ENCODE results near the gene NXN. TPM values are rescaled to one million over a fixed set of nuclear protein-coding genes. Genes with fewer than 3 reads are reported as not detected.

NXN gene
- total and polyA plus RNA-seq, 2 donors (not counting 1 experiment from before 2014, with no cell fraction given) = 0.04 to 0.17 TPM

- Histone ChIP-seq H3K27ac (ENCODE audit: low read length in 2 of 2) (no peak overlapping the region), H3K27me3 (replicated peaks in 1 of 4; ENCODE audit: control extremely low read depth in 1 of 4, control insufficient read depth in 3 of 4, insufficient read depth in 4 of 4, low read length in 3 of 4) (no peaks in the 10 kb centered on the region), H3K4me2 (replicated peaks; ENCODE audit: low read depth, low read length, poor library complexity, severe bottlenecking) (no peak overlapping the region), H4K20me1 (ENCODE audit: control insufficient read depth, insufficient read depth, low read length, poor library complexity, severe bottlenecking) (no peaks in the 10 kb centered on the region), H2AFZ (ENCODE audit: insufficient read depth, low read depth, low read length, poor library complexity, severe bottlenecking) (no peak overlapping the region), H3K79me2 (ENCODE audit: control insufficient read depth, insufficient read depth, low read length) (no peaks in the 10 kb centered on the region), H3K9me3 (ENCODE audit: control extremely low read depth in 1 of 3, control insufficient read depth in 2 of 3, insufficient read depth in 1 of 3, low read length in 2 of 3) (no peaks in the 10 kb centered on the region), H3K4me3 (ENCODE audit: control extremely low read depth in 1 of 5, extremely low read depth in 1 of 5, insufficient read depth in 1 of 5, low read depth in 2 of 5, low read length in 4 of 5) (no peak overlapping the region), H3K4me1 (ENCODE audit: control insufficient read depth in 2 of 2, insufficient read depth in 2 of 2, low read length in 2 of 2) (no peaks in the 10 kb centered on the region), H3K9ac (ENCODE audit: low read length) (no peak overlapping the region), H3K36me3 (replicated peaks in 1 of 2; ENCODE audit: control extremely low read depth in 1 of 2, control insufficient read depth in 1 of 2, extremely low read depth in 1 of 2, insufficient read depth in 2 of 2, low read length in 1 of 2) (no peaks in the 10 kb centered on the region)
- no peak overlapping the region for H3K4me3 Mint-ChIP-seq
- H3K9me3 Mint-ChIP-seq (ENCODE audit: insufficient read depth) = no peaks in the 10 kb centered on the region
- POLR2A ChIA-PET = interaction anchor here (0.5 kb wide), 1 partner anchor 170 kb away, joined by 3 read pairs; no protein-coding TSS in a partner anchor
- intact Hi-C loops (cut with micrococcal nuclease) = no loop called here
- CTCF ChIA-PET = no interaction called here
- H3K4me1 Mint-ChIP-seq = peaks cover 3% of the 10 kb centered on the region
- WGBS (ENCODE audit: insufficient coverage) = 98% methylated on average over 5 of the region's 6 CpGs
- TF ChIP-seq CTCF (IDR thresholded peaks at IDR 0.05) = no peak
- TF ChIP-seq EZH2 (IDR thresholded peaks at IDR 0.05; ENCODE audit: borderline replicate concordance, insufficient read depth, low read depth, low read length, poor library complexity, severe bottlenecking) = no peak
- H3K27me3 Mint-ChIP-seq = peaks cover 26% of the 10 kb centered on the region
- ATAC-seq (ENCODE audit: low read depth) (no peak), DNase-seq (no peak)
- no peak overlapping the region for H3K27ac Mint-ChIP-seq
Observed at GRCh38 chr17:881778-882177, 97.8 kb downstream of the NXN start.

DNA sequence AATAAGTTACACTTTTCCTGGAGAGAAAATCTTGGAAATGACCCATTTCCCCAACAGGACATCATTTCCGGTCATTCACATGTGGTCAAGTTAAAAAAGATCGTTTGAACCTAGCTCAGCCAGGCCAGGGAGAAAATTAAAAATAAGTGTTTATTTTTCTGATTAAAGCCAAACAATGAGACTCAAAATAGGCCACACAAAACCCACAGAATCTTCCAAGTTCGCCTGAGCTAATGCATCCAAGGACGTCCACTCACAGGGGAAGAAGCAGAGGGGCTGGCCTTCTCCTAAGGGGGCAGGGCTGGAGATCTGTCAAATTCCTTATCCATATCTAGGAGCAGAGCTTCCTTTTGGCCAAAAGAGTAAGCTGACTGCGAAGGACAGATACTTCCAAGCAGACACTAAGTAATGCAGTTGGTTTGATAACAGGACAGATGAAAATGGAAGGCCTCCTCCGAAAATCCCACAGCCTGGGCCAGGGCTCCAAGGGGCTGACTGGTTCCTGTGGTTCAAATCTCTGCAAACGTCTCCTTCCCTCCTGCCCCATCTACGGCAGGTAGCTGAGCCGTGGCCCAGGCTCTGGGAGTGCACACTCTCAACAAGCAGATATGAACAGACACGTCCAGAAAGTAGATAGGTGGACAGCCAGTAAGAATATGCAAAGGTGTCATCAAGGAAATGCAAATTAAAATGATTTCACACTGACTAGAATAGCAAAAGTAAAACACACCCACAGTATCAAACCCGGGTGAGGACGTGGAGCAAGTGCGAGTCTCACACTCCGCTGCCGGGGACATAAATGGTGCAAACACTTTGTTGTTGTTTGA lies 98.9 kb downstream of the NXN start:
- intact Hi-C loops (cut with micrococcal nuclease) = no loop called here
- no peak for ATAC-seq (ENCODE audit: low read depth)
- no peaks in the 10 kb centered on the region for H3K79me2 ChIP-seq (ENCODE audit: control insufficient read depth, insufficient read depth, low read length)
- no peak overlapping the region for H3K4me3 ChIP-seq (ENCODE audit: control extremely low read depth in 1 of 5, extremely low read depth in 1 of 5, insufficient read depth in 1 of 5, low read depth in 2 of 5, low read length in 4 of 5)
- ChIA-PET POLR2A (no interaction called here), CTCF (interaction anchor here (0.7 to 1.0 kb wide), 2 partner anchors 100 to 176 kb away, joined by 3 read pairs; no protein-coding TSS in a partner anchor)
- DNase-seq = no peak
- H3K27me3 ChIP-seq (replicated peaks in 1 of 4; ENCODE audit: control extremely low read depth in 1 of 4, control insufficient read depth in 3 of 4, insufficient read depth in 4 of 4, low read length in 3 of 4) = peaks cover 0 to 4% (median 0%) of the 10 kb centered on the region in 4 experiments
- H3K36me3 ChIP-seq (replicated peaks in 1 of 2; ENCODE audit: control extremely low read depth in 1 of 2, control insufficient read depth in 1 of 2, extremely low read depth in 1 of 2, insufficient read depth in 2 of 2, low read length in 1 of 2) = no peaks in the 10 kb centered on the region
- H3K4me1 Mint-ChIP-seq = peaks cover 5% of the 10 kb centered on the region
- H4K20me1 ChIP-seq (ENCODE audit: control insufficient read depth, insufficient read depth, low read length, poor library complexity, severe bottlenecking) = no peaks in the 10 kb centered on the region
- H3K27ac Mint-ChIP-seq = no peak overlapping the region
- H3K27ac ChIP-seq (ENCODE audit: low read length in 2 of 2) = no peak overlapping the region
- no peak overlapping the region for H3K4me3 Mint-ChIP-seq
- no peak for TF ChIP-seq EZH2 (IDR thresholded peaks at IDR 0.05; ENCODE audit: borderline replicate concordance, insufficient read depth, low read depth, low read length, poor library complexity, severe bottlenecking)
- TF ChIP-seq CTCF (IDR thresholded peaks at IDR 0.05) = no peak
- no peaks in the 10 kb centered on the region for H3K4me1 ChIP-seq (ENCODE audit: control insufficient read depth in 2 of 2, insufficient read depth in 2 of 2, low read length in 2 of 2)
- H3K9me3 ChIP-seq (ENCODE audit: control extremely low read depth in 1 of 3, control insufficient read depth in 2 of 3, insufficient read depth in 1 of 3, low read length in 2 of 3) = no peaks in the 10 kb centered on the region
- 96% methylated on average over 9 of the region's 15 CpGs for WGBS (ENCODE audit: insufficient coverage)
- H3K27me3 Mint-ChIP-seq = peaks cover 30% of the 10 kb centered on the region
- no peak overlapping the region for H2AFZ ChIP-seq (ENCODE audit: insufficient read depth, low read depth, low read length, poor library complexity, severe bottlenecking)
- H3K4me2 ChIP-seq (replicated peaks; ENCODE audit: low read depth, low read length, poor library complexity, severe bottlenecking) = no peak overlapping the region
- H3K9ac ChIP-seq (ENCODE audit: low read length) = no peak overlapping the region
- H3K9me3 Mint-ChIP-seq (ENCODE audit: insufficient read depth) = no peaks in the 10 kb centered on the region

Data from B cell (primary cell).